Right ventricle myocardium superior (tissue), 1 donor: ENCODE results near the gene TAF7L. TPM values are rescaled to one million over a fixed set of nuclear protein-coding genes. Genes with fewer than 3 reads are reported as not detected.
"Not testable (repeated sequence)": the region's sequence is repeated elsewhere in the genome, so short reads cannot be mapped to it uniquely, and the experiment has no call there.

Experiments
- ATAC-seq: fragments of 200-7000 bp; cut with Tn5 transposase; one replicate; pipeline ENCODE4 v1.9.1; 2020; ENCODE audit warnings: mild to moderate bottlenecking; ENCODE audit not compliant: poor library complexity
- DNase-seq: peaks from one replicate; pipeline ENCODE4 v3.0.0-alpha.2; 2020
- intact Hi-C: fragments of 100-400 bp; cut with DNase I; formaldehyde crosslinking; loops from one replicate; pipeline ENCODE4 v1.11.2; 2022
- long read RNA-seq: library from polyadenylated mRNA; unstranded; transcript quantifications from one replicate; pipeline ENCODE4 v2.0.0, GENCODE V29; 2021
- total RNA-seq: library from RNA; stranded (reverse); fragmentation: NEBNext Ultra II Directional; extraction: Animal tissue kit (Norgen Biotek cat#: 25700); gene quantifications from one replicate; pipeline ENCODE4 v1.2.1, GENCODE V29; 2021
- donor health status: DM: no; HTN: yes; CAD: no; lungs with severe emphysema.

The TAF7L gene, protein sequence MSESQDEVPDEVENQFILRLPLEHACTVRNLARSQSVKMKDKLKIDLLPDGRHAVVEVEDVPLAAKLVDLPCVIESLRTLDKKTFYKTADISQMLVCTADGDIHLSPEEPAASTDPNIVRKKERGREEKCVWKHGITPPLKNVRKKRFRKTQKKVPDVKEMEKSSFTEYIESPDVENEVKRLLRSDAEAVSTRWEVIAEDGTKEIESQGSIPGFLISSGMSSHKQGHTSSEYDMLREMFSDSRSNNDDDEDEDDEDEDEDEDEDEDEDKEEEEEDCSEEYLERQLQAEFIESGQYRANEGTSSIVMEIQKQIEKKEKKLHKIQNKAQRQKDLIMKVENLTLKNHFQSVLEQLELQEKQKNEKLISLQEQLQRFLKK
- total RNA-seq = not detected
- long read RNA-seq = 0 reads

DNA sequence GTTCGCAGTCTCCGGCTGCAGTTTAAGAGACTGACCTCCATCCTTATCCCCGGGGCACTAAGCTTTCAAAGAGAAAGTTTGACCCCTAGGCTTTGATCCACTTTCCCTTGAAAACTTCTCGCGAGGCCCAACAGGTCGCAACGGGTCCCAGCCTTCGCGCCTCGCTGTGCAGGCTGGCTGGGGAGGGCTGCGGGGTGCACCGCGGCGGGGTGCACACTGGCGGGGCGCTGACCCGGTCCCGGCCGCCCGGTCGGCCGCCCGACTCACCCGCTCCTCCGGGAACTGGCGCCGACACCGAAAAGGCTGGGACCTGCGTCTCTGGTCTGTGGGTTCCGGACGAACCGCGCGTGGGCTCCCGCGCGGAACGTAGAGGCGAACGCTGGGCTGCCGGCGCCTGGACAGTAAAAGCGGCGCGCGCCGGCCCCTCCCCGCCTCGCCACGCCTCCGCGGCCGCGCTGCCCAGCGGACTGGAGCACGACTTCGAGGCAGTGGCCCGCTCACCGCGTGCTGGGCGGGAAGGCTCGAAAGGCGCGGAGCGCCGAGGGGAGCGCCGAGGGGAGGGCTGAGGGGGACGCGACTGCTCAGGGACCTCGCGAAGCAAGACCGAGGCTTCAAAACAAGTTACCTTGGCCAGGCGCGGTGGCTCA, at the start of gene TAF7L:
Gene TAF7L, minus strand, starts transcription at position 378 of the 647 bp plus-strand sequence. CDS start 3,791 bp downstream, outside the sequence.
- intact Hi-C loops = no loop called here
- DNase-seq (no peak), ATAC-seq (no peak)

DNA sequence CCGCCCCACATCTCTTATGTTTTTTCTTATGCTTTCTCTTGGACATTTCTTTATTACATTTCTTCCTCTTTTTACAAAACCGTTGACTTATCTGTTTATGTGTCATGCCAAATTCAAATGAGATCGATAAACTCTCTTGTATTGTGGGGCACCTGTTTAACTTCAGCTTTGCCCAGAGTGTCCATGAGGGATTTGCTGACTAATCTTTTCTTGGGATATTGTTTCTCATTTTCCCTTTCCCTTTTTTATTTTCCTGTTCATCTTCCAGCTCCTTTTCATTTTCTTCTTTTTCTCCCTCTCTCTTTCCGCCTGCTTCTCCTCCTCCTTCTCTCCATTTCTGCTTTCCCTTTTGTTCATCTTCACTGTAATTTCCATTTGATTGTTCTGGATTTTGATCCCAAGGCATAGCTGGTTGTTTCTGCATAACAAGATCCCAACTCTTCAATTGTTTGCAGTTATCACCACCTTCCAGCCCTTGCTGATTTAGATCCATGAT, 46.7 kb upstream of the TAF7L start:
- intact Hi-C loops = no loop called here

DNA sequence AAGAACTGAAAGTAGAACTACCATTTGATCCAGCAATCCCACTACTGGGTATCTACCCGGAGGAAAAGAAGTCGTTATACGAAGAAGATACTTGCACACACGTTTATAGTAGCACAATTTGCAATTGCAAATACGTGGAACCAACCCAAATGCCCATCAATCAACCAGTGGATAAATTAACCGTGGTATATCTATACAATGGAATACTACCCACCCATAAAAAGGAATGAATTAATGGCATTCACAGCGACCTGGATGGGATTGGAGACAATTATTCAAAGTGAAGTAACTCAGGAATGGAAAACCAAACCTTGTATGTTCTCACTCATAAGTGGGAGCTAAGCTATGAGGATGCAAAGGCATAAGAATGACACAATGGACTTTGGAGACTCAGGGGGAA, 43.2 kb upstream of the TAF7L start:
- intact Hi-C loops, ATAC-seq, DNase-seq: not testable (repeated sequence)

More for the DNA sequence above, 46.7 kb upstream of the TAF7L start:
- DNase-seq (no peak), ATAC-seq (no peak)

- intact Hi-C loops, ATAC-seq: not testable (repeated sequence)
These were observed 35.5 kb upstream of the TAF7L start for GRCh38 chrX:101326600-101326999.

DNA sequence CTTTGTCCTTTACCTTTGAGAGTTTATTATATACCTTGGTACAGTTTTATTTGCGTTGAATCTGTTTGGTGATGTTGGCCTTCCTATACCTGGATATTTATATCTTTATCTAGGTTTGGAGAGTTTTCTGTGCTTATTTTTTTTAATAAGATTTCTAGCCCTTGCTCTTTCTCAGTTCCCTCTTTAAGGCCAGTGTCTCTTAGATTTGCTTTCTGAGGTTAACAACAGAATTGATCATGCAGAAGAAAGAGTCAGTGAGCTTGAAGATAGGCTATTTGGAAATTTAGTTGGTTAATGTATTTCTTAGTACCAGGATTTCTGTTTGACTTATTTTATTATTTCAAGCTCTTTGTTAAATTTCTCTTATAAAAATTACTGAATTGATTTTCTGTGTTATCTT, 12.7 kb upstream of the TAF7L start:
- ATAC-seq = no peak
- intact Hi-C loops = no loop called here
- no peak for DNase-seq

More at GRCh38 chrX:101326600-101326999, 35.5 kb upstream of the TAF7L start:
- not testable (repeated sequence) for DNase-seq

DNA sequence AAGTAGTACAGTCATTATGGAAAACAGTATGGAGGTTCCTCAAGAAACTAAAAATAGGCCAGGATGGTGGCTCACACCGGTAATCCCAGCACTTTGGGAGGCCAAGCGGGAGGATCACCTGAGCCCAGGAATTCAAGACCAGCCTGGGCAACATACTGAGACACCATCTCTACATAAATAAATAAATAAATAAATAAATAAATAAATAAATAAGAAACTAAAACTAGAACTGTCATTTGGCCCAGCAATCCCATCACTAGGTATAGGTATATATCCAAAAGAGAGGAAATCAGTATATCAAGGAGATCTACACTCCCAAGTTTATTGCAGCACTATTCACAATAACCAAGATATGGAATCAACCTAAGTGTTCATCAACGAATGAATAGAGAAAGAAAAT, 4.5 kb upstream of the TAF7L start:
- ATAC-seq, DNase-seq, intact Hi-C loops: not testable (repeated sequence)

DNA sequence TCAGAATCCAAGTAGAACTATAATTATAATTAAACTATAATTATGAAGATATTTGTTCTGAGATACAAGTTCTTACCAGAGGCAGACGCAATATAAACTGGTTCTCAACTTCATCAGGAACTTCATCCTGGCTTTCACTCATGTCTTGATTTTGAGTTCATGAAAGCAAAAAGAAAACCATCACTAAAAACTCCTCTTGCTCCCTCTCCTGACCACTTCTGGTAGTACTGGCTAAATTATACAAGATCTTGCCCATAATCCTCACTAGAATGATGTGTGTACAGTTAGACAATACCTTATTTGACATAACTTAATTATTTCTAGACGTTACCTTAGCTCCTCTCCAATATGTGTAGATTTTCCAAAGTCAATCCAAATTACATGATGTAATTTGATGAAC, 3.7 kb downstream of the TAF7L start:
- ATAC-seq (no peak), DNase-seq (no peak)
- intact Hi-C loops = loop anchor here (5.0 kb wide), 1 partner anchor 395 kb away; no protein-coding TSS in a partner anchor

GRCh38 chrX:101276238-101276637, 14.9 kb downstream of the TAF7L start:
- DNase-seq (no peak), ATAC-seq (no peak)
- intact Hi-C loops = no loop called here

DNA sequence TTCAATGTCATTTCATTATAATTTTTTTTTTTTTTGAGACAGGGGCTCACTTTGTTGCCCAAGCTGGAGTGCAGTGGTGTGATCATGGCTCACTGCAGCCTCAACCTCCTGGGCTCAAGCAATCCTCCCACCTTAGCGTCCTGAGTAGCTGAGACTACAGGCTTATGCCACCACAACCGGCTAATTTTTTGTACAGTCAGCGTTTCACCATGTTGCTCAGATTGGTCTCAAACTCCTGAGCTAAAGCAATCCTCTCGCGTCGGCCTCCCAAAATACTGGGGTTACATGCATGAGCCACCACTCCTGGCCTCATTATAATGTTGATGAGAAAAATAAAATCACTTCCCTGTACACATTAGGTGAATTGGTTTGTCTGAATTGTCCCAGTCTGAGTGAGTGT, 16.9 kb downstream of the TAF7L start:
- DNase-seq = no peak
- ATAC-seq = no peak
- intact Hi-C loops = no loop called here

- intact Hi-C loops = no loop called here
- no peak for ATAC-seq
- no peak for DNase-seq
These were observed 25.2 kb downstream of the TAF7L start for GRCh38 chrX:101265869-101266428.

GRCh38 chrX:101263766-101264165, 27.4 kb downstream of the TAF7L start:
- intact Hi-C loops = no loop called here
- DNase-seq (no peak), ATAC-seq (no peak)

GRCh38 chrX:101262590-101262989, 28.5 kb downstream of the TAF7L start:
- intact Hi-C loops = no loop called here
- ATAC-seq (no peak), DNase-seq (no peak)

GRCh38 chrX:101260435-101260834, 30.7 kb downstream of the TAF7L start:
- ATAC-seq (no peak), DNase-seq (no peak)
- intact Hi-C loops = no loop called here

DNA sequence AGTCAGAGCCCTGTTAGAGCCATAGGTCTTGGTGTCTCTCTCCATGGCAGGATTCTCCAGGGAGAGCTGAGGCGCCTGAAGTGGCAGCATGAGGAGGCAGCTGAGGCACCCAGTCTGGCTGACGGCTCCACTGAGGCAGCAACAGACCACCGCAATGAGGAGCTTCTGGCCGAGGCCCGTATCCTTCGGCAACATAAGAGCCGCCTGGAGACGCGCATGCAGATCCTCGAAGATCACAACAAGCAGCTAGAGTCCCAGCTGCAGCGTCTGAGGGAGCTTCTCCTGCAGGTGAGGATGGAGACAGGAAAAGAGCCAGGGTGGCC, 32.9 kb downstream of the TAF7L start:
- no peak for DNase-seq
- ATAC-seq = no peak
- intact Hi-C loops = no loop called here

- no peak for ATAC-seq
- DNase-seq = no peak
- intact Hi-C loops = no loop called here
These were observed 33.5 kb downstream of the TAF7L start for GRCh38 chrX:101257448-101258258.

GRCh38 chrX:101252634-101253033, 38.5 kb downstream of the TAF7L start:
- intact Hi-C loops = no loop called here
- no peak for ATAC-seq
- no peak for DNase-seq

GRCh38 chrX:101241531-101241930, 49.6 kb downstream of the TAF7L start:
- no peak for DNase-seq
- intact Hi-C loops = no loop called here
- ATAC-seq = no peak

GRCh38 chrX:101237041-101237440, 54.1 kb downstream of the TAF7L start:
- ATAC-seq (no peak), DNase-seq (no peak)
- intact Hi-C loops = no loop called here

- intact Hi-C loops = no loop called here
- ATAC-seq (no peak), DNase-seq (no peak)
These were observed 58.8 kb downstream of the TAF7L start for GRCh38 chrX:101232316-101232715.
